A549 (cell line): ENCODE results near the gene SORBS1.

Experiments
- CBX2 ChIP-seq: fragments of 200-600 bp; sonication (generic); IDR thresholded peaks from 2 replicates; pipeline ENCODE4 v1.6.1; 2016; ENCODE audit warnings: low read depth, mild to moderate bottlenecking, borderline replicate concordance
- CTCF ChIP-seq: fragments of >200 bp; sonication (Bioruptor Twin); formaldehyde crosslinking; IDR thresholded peaks from 3 replicates; pipeline ENCODE4 v1.5.1; 2016
- E2F6 ChIP-seq: IDR thresholded peaks from 2 replicates; pipeline ENCODE4 v1.6.1; 2012; ENCODE audit warnings: low read depth, borderline replicate concordance
- ELK1 ChIP-seq: fragments of 150-350 bp; IDR thresholded peaks from 2 replicates; pipeline ENCODE4 v1.6.1; 2014; ENCODE audit warnings: low read depth, mild to moderate bottlenecking, low read length
- HOXB5 ChIP-seq: fragments of 250-450 bp; sonication (Bioruptor Pico); IDR thresholded peaks from 2 replicates; pipeline ENCODE4 v1.5.0; 2020; ENCODE audit warnings: mild to moderate bottlenecking, moderate library complexity
- NFE2L2 ChIP-seq: fragments of 150-350 bp; conservative IDR thresholded peaks from 2 replicates; pipeline ENCODE4 v1.6.1; 2014; ENCODE audit warnings: low read length
- PHF8 ChIP-seq: fragments of 200-600 bp; sonication (generic); IDR thresholded peaks from 2 replicates; pipeline ENCODE4 v1.6.1; 2016; ENCODE audit warnings: low read depth, mild to moderate bottlenecking, antibody characterized with exemption, moderate library complexity, borderline replicate concordance
- POLR2A ChIP-seq: IDR thresholded peaks from 2 replicates; pipeline ENCODE4 v1.6.1; 2012; ENCODE audit warnings: mild to moderate bottlenecking, low read length
- RNF2 ChIP-seq: fragments of 200-600 bp; sonication (generic); IDR thresholded peaks from 2 replicates; pipeline ENCODE4 v1.6.1; 2016; ENCODE audit warnings: low read depth, mild to moderate bottlenecking, antibody characterized with exemption, moderate library complexity, borderline replicate concordance
- SMC3 ChIP-seq: fragments of >200 bp; sonication (Bioruptor Twin); formaldehyde crosslinking; IDR thresholded peaks from 3 replicates; pipeline ENCODE4 v1.6.1; 2018; ENCODE audit warnings: inconsistent platforms
- ZFP36 ChIP-seq: fragments of 450-650 bp; IDR thresholded peaks from 2 replicates; pipeline ENCODE4 v1.6.1; 2014; ENCODE audit warnings: borderline replicate concordance; ENCODE audit not compliant: partially characterized antibody
- TF ChIP-seq, protein P1 (sequence below): fragments of 450-650 bp; IDR thresholded peaks from 2 replicates; pipeline ENCODE4 v1.6.1; 2014; ENCODE audit warnings: antibody characterized with exemption
- TF ChIP-seq, protein P2 (sequence below): fragments of 200-600 bp; sonication (generic); IDR thresholded peaks from 2 replicates; pipeline ENCODE4 v1.6.1; 2016; ENCODE audit warnings: antibody characterized with exemption, mild to moderate bottlenecking, moderate library complexity

GRCh38 chr10:95265572-95265971 is 295.6 kb downstream of the SORBS1 start:
- no peak for TF ChIP-seq ELK1
- no peak for TF ChIP-seq NFE2L2
- TF ChIP-seq CTCF = no peak
- TF ChIP-seq E2F6 = no peak
- TF ChIP-seq SMC3 = no peak
- TF ChIP-seq ZFP36 = no peak
- TF ChIP-seq RNF2 = no peak
- TF ChIP-seq HOXB5 (CRISPR knock-in tag) = no peak
- TF ChIP-seq PHF8 = no peak
- TF ChIP-seq POLR2A = no peak
- TF ChIP-seq, protein P1, sequence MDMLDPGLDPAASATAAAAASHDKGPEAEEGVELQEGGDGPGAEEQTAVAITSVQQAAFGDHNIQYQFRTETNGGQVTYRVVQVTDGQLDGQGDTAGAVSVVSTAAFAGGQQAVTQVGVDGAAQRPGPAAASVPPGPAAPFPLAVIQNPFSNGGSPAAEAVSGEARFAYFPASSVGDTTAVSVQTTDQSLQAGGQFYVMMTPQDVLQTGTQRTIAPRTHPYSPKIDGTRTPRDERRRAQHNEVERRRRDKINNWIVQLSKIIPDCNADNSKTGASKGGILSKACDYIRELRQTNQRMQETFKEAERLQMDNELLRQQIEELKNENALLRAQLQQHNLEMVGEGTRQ = no peak
- TF ChIP-seq, protein P2, sequence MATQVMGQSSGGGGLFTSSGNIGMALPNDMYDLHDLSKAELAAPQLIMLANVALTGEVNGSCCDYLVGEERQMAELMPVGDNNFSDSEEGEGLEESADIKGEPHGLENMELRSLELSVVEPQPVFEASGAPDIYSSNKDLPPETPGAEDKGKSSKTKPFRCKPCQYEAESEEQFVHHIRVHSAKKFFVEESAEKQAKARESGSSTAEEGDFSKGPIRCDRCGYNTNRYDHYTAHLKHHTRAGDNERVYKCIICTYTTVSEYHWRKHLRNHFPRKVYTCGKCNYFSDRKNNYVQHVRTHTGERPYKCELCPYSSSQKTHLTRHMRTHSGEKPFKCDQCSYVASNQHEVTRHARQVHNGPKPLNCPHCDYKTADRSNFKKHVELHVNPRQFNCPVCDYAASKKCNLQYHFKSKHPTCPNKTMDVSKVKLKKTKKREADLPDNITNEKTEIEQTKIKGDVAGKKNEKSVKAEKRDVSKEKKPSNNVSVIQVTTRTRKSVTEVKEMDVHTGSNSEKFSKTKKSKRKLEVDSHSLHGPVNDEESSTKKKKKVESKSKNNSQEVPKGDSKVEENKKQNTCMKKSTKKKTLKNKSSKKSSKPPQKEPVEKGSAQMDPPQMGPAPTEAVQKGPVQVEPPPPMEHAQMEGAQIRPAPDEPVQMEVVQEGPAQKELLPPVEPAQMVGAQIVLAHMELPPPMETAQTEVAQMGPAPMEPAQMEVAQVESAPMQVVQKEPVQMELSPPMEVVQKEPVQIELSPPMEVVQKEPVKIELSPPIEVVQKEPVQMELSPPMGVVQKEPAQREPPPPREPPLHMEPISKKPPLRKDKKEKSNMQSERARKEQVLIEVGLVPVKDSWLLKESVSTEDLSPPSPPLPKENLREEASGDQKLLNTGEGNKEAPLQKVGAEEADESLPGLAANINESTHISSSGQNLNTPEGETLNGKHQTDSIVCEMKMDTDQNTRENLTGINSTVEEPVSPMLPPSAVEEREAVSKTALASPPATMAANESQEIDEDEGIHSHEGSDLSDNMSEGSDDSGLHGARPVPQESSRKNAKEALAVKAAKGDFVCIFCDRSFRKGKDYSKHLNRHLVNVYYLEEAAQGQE = no peak
- no peak for TF ChIP-seq CBX2
